H1 (cell line): ENCODE data around the gene CAPN7. TPM values are rescaled to one million over a fixed set of nuclear protein-coding genes. Genes with fewer than 3 reads are reported as not detected.

Source experiments
- CTCF ChIA-PET: fragments of 300-600 bp; sonication (Branson Sonifier 250); formaldehyde crosslinking; loops from one replicate; lab custom pipeline; 2021; ENCODE audit not compliant: partially characterized antibody; lab: Charles Lee
- POLR2A ChIA-PET: fragments of 300-600 bp; sonication (Branson Sonifier 250); formaldehyde crosslinking; loops from one replicate; lab custom pipeline; 2021; ENCODE audit warnings: inconsistent platforms; ENCODE audit not compliant: partially characterized antibody; lab: Charles Lee
- DNase-seq, 2 experiments: peaks; one replicate each; pipeline versions ENCODE4 v3.0.0 to v3.0.0-alpha.2; 2010 to 2022; ENCODE audit warnings: low spot score in 2 of 2, low read depth in 1 of 2, mixed read lengths in 1 of 2
- FAIRE-seq: peaks from 2 replicates; lab custom pipeline; 2011; peaks lifted over from hg19 to GRCh38; lab: Jason Lieb, UNC
- H2AFZ ChIP-seq: 2 replicates; pipeline ENCODE4 v1.8.1; 2012; ENCODE audit warnings: low read length, inconsistent platforms
- H2AK5ac ChIP-seq: 2 replicates; pipeline ENCODE4 v1.6.1; 2013; ENCODE audit warnings: low read depth, low read length
- H2BK120ac ChIP-seq: replicated peaks from 2 replicates; pipeline ENCODE3; 2013; ENCODE audit warnings: low read depth, low read length, inconsistent platforms
- H2BK12ac ChIP-seq: 2 replicates; pipeline ENCODE4 v1.6.1; 2013; ENCODE audit warnings: low read depth, low read length
- H2BK15ac ChIP-seq: 2 replicates; pipeline ENCODE4 v1.6.1; 2013; ENCODE audit warnings: low read length
- H2BK20ac ChIP-seq: 2 replicates; pipeline ENCODE4 v1.6.1; 2013; ENCODE audit warnings: low read length
- H2BK5ac ChIP-seq: 2 replicates; pipeline ENCODE4 v1.6.1; 2013; ENCODE audit warnings: low read depth, low read length
- H3K14ac ChIP-seq: 2 replicates; pipeline ENCODE4 v1.6.1; 2013; ENCODE audit warnings: inconsistent platforms; ENCODE audit not compliant: insufficient read length
- H3K18ac ChIP-seq: 2 replicates; pipeline ENCODE4 v1.6.1; 2013; ENCODE audit warnings: low read length; ENCODE audit errors: extremely low read depth
- H3K23ac ChIP-seq: 2 replicates; pipeline ENCODE4 v1.6.1; 2013; ENCODE audit warnings: inconsistent platforms; ENCODE audit not compliant: insufficient read length
- H3K23me2 ChIP-seq: 2 replicates; pipeline ENCODE4 v1.6.1; 2013; ENCODE audit warnings: low read depth, low read length
- H3K27ac ChIP-seq: 2 replicates; pipeline ENCODE4 v1.6.1; 2011; ENCODE audit warnings: low read depth, low read length, inconsistent platforms
- H3K27me3 ChIP-seq, 4 experiments: replicated peaks in 1 of 4; 1 replicate in 1 of 4; 2 replicates in 3 of 4; pipeline versions ENCODE4 v1.6.1 to v1.8.1; 2011 to 2013; ENCODE audit warnings: low read length in 3 of 4, mild to moderate bottlenecking in 3 of 4, inconsistent platforms in 2 of 4, mixed read lengths in 2 of 4, moderate library complexity in 1 of 4; ENCODE audit not compliant: control insufficient read depth in 3 of 4, insufficient read depth in 3 of 4; ENCODE audit errors: extremely low read depth in 1 of 4
- H3K36me3 ChIP-seq, 4 experiments: 2 replicates each; pipeline versions ENCODE4 v1.6.1 to v1.8.1; 2011 to 2013; ENCODE audit warnings: mild to moderate bottlenecking in 4 of 4, low read length in 3 of 4, moderate library complexity in 2 of 4, control low read depth in 1 of 4, inconsistent platforms in 1 of 4; ENCODE audit not compliant: insufficient read depth in 4 of 4, control insufficient read depth in 2 of 4
- H3K4ac ChIP-seq: replicated peaks from 2 replicates; pipeline ENCODE3; 2013; ENCODE audit warnings: low read length, low read depth, mixed read lengths, inconsistent platforms; ENCODE audit not compliant: insufficient read length
- H3K4me1 ChIP-seq, 4 experiments: replicated peaks in 1 of 4; 1 replicate in 1 of 4; 2 replicates in 3 of 4; pipeline versions ENCODE4 v1.6.1 to v1.8.1; 2011 to 2013; ENCODE audit warnings: low read length in 3 of 4, inconsistent platforms in 2 of 4, mixed read lengths in 1 of 4; ENCODE audit not compliant: insufficient read depth in 4 of 4, control insufficient read depth in 3 of 4
- H3K4me2 ChIP-seq, 2 experiments: 2 replicates each; pipeline versions ENCODE4 v1.6.1 to v1.8.1; 2011 to 2013; ENCODE audit warnings: low read depth in 2 of 2, low read length in 2 of 2, control low read depth in 1 of 2, inconsistent platforms in 1 of 2, mild to moderate bottlenecking in 1 of 2; ENCODE audit not compliant: insufficient read depth in 1 of 2
- H3K4me3 ChIP-seq, 4 experiments: fragments of 200-600, 300-600 bp in 1 of 4; sonication (generic), shearing (Covaris generic), sonication (Bioruptor Twin) in 1 of 4; 2 replicates each; pipeline versions ENCODE4 v1.5.1 to v1.8.1; 2011 to 2016; ENCODE audit warnings: low read length in 4 of 4, low read depth in 3 of 4, control low read depth in 2 of 4, inconsistent platforms in 2 of 4, mild to moderate bottlenecking in 2 of 4, mixed read lengths in 1 of 4, moderate library complexity in 1 of 4; ENCODE audit not compliant: insufficient read depth in 2 of 4; ENCODE audit errors: extremely low read depth in 1 of 4
- H3K56ac ChIP-seq: replicated peaks from 2 replicates; pipeline ENCODE3; 2013; ENCODE audit warnings: low read depth, mild to moderate bottlenecking, mixed read lengths, low read length, inconsistent platforms; ENCODE audit not compliant: insufficient read length
- H3K79me1 ChIP-seq: 2 replicates; pipeline ENCODE4 v1.6.1; 2013; ENCODE audit warnings: low read depth, low read length, control low read depth
- H3K79me2 ChIP-seq, 2 experiments: 2 replicates each; pipeline versions ENCODE4 v1.6.1 to v1.8.1; 2012 to 2013; ENCODE audit warnings: low read length in 2 of 2, mild to moderate bottlenecking in 2 of 2, inconsistent platforms in 1 of 2; ENCODE audit not compliant: insufficient read depth in 2 of 2, control insufficient read depth in 1 of 2
- H3K9ac ChIP-seq, 4 experiments: replicated peaks in 1 of 4; 1 replicate in 1 of 4; 2 replicates in 3 of 4; pipeline versions ENCODE4 v1.6.1 to v1.8.1; 2011 to 2013; ENCODE audit warnings: low read depth in 3 of 4, low read length in 3 of 4, control low read depth in 2 of 4, mild to moderate bottlenecking in 2 of 4, moderate library complexity in 2 of 4, inconsistent platforms in 1 of 4; ENCODE audit errors: extremely low read depth in 1 of 4
- H3K9me3 ChIP-seq, 2 experiments: 2 replicates each; pipeline versions ENCODE4 v1.6.1 to v1.8.1; 2012 to 2013; ENCODE audit warnings: mild to moderate bottlenecking in 2 of 2, moderate library complexity in 2 of 2, control low read depth in 1 of 2, inconsistent platforms in 1 of 2, low read depth in 1 of 2, low read length in 1 of 2, mixed read lengths in 1 of 2; ENCODE audit not compliant: insufficient read depth in 2 of 2
- H4K20me1 ChIP-seq, 2 experiments: replicated peaks in 1 of 2; 2 replicates each; pipeline versions ENCODE3 to v1.8.1; 2011 to 2013; ENCODE audit warnings: inconsistent platforms in 2 of 2, low read length in 2 of 2, mild to moderate bottlenecking in 1 of 2; ENCODE audit not compliant: insufficient read depth in 2 of 2, control insufficient read depth in 1 of 2
- H4K5ac ChIP-seq: 2 replicates; pipeline ENCODE4 v1.6.1; 2013; ENCODE audit warnings: low read length, low read depth, mixed read lengths, inconsistent platforms; ENCODE audit not compliant: insufficient read length
- H4K8ac ChIP-seq: 2 replicates; pipeline ENCODE4 v1.8.0; 2013; ENCODE audit warnings: mild to moderate bottlenecking, moderate library complexity, low read length, inconsistent platforms; ENCODE audit not compliant: insufficient read depth; ENCODE audit errors: extremely low read depth
- H4K91ac ChIP-seq: replicated peaks from 2 replicates; pipeline ENCODE3; 2013; ENCODE audit warnings: low read length, mixed read lengths, inconsistent platforms; ENCODE audit not compliant: insufficient read length
- ATF2 ChIP-seq: IDR thresholded peaks from 2 replicates; pipeline ENCODE4 v1.6.1; 2012; ENCODE audit warnings: low read length, inconsistent platforms
- KDM4A ChIP-seq: IDR thresholded peaks from one replicate; pipeline ENCODE4 v1.7.1; 2012; ENCODE audit warnings: low read depth, mild to moderate bottlenecking, moderate library complexity, low read length, inconsistent platforms; ENCODE audit not compliant: severe bottlenecking
- POLR2A ChIP-seq, 2 experiments: IDR thresholded peaks; 1 replicate in 1 of 2; 2 replicates in 1 of 2; pipeline ENCODE4 v1.6.1; 2011; ENCODE audit warnings: low read depth in 2 of 2, low read length in 2 of 2, mild to moderate bottlenecking in 2 of 2; ENCODE audit errors: control extremely low read depth in 1 of 2
- SP2 ChIP-seq: IDR thresholded peaks from 2 replicates; pipeline ENCODE4 v1.6.1; 2012; ENCODE audit warnings: mild to moderate bottlenecking, low read length, inconsistent platforms
- TAF1 ChIP-seq: IDR thresholded peaks from 2 replicates; pipeline ENCODE4 v1.6.1; 2011; ENCODE audit warnings: mild to moderate bottlenecking, low read depth, low read length
- TBP ChIP-seq: IDR thresholded peaks from 2 replicates; pipeline ENCODE4 v1.6.1; 2011; ENCODE audit warnings: low read depth, low read length, improper control_type of control experiment
- polyA plus RNA-seq, 7 experiments: library from polyadenylated mRNA; depleted of rRNA in 3 of 7; stranded (reverse) in 5 of 7; unstranded in 2 of 7; fragments of >200 nt in 5 of 7; fragments of 200-250 nt in 2 of 7; gene quantifications; 1 replicate in 5 of 7; 2 replicates in 1 of 7; 4 replicates in 1 of 7; pipeline versions ENCODE4 v1.2.1 to v1.2.3, GENCODE V29; 2011 to 2013; ENCODE audit warnings: missing spikeins in 2 of 7, mixed read lengths in 2 of 7
- total RNA-seq: library from RNA; stranded (reverse); fragmentation: NEBNext Ultra II Directional; extraction: Animal tissue kit (Norgen Biotek cat#: 25700); gene quantifications from 2 replicates; pipeline ENCODE4 v1.2.1, GENCODE V29; 2021

Gene CAPN7
- total and polyA plus RNA-seq, 2 of the 8 experiments (the other 6 are each of a cell fraction or from before 2014, with no cell fraction given): 5.3 to 13.2 TPM

DNA sequence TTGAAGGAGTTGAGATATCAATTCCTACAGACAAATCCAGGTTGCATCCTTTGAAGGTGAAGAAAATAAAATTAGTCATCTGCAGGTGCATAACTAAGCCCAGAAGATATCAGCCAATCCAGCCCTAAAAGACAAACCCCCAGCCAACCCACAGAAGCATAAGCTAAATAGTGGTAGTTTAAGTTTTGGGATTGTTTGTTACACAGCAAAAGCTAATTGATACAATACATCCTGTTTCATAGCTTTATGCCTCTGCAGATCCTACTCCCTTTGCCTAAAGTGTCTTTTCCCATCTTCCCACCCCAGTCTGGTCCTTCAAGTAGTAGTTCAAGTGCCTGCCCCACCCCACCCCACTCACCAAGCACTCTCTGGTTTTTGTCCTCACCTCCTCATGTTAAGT lies 48.6 kb upstream of the CAPN7 start:
- no peak overlapping the region for H3K18ac ChIP-seq
- no peak overlapping the region for H2BK12ac ChIP-seq
- no peak overlapping the region for H2AFZ ChIP-seq
- H3K4me2 ChIP-seq: no peak overlapping the region
- H3K27ac ChIP-seq: no peak overlapping the region
- ChIA-PET CTCF (interaction anchor here (1.1 to 1.4 kb wide), 2 partner anchors 48 to 246 kb away, joined by 3 read pairs; partner anchors contain the start of gene CAPN7), POLR2A (no interaction called here)
- H4K91ac ChIP-seq: no peak overlapping the region
- H3K4me1 ChIP-seq: no peaks in the 10 kb centered on the region
- H3K27me3 ChIP-seq: no peaks in the 10 kb centered on the region; a peak in 1 of 7 replicates
- H2BK15ac ChIP-seq: no peak overlapping the region
- no peak overlapping the region for H4K8ac ChIP-seq
- no peak overlapping the region for H3K4me3 ChIP-seq
- no peak overlapping the region for H2BK5ac ChIP-seq
- H3K79me2 ChIP-seq: no peaks in the 10 kb centered on the region
- no peaks in the 10 kb centered on the region for H3K36me3 ChIP-seq
- H3K4ac ChIP-seq: no peak overlapping the region
- no peak overlapping the region for H3K56ac ChIP-seq
- no peaks in the 10 kb centered on the region; the same call in 1 of the 2 replicates for H3K23me2 ChIP-seq
- H3K79me1 ChIP-seq: no peaks in the 10 kb centered on the region
- no peaks in the 10 kb centered on the region for H3K9me3 ChIP-seq
- no peak overlapping the region for H3K14ac ChIP-seq
- H2BK20ac ChIP-seq: no peak overlapping the region
- H4K20me1 ChIP-seq: no peaks in the 10 kb centered on the region
- DNase-seq (no peak), FAIRE-seq (no peak)
- H3K9ac ChIP-seq: no peak overlapping the region
- no peak for TF ChIP-seq KDM4A
- no peak for TF ChIP-seq TBP
- no peak for TF ChIP-seq TAF1
- no peak for TF ChIP-seq ATF2
- no peak for TF ChIP-seq SP2
- no peak for TF ChIP-seq POLR2A (IDR thresholded peaks at IDR 0.05; ENCODE audit: control extremely low read depth in 1 of 2, low read depth in 2 of 2, low read length in 2 of 2)
- H3K23ac ChIP-seq: no peak overlapping the region
- H2AK5ac ChIP-seq: no peak overlapping the region
- no peak overlapping the region for H4K5ac ChIP-seq
- H2BK120ac ChIP-seq: no peak overlapping the region
